GM12874 (cell line): Measurements from ENCODE around the gene RSPH9.

ENCODE experiments used
- TF ChIP-seq, protein P1 (sequence below): IDR thresholded peaks from 2 replicates; pipeline ENCODE4 v1.5.1; 2011; ENCODE audit warnings: low read depth, mild to moderate bottlenecking, control low read depth, low read length, moderate library complexity; ENCODE audit not compliant: insufficient read depth

Gene RSPH9

DNA sequence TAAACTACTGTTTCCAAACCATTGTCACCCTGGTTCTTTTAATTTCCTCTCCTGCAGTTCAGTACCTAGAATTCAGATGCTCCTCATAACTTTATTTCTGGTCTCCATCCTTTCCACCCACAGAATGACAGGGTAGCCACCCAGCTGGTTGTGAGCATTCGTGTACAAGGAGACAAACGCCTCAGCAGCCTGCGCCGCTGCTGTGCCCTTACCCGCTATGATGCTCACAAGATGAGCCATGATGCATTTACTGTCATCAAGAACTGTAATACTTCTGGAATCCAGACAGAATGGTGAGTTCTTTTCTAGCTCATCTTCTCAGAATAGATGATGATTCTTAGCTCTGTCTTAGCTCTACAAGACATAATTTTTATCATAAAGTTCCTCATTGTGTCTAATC, 34.4 kb upstream of the RSPH9 start:
- TF ChIP-seq, protein P1, sequence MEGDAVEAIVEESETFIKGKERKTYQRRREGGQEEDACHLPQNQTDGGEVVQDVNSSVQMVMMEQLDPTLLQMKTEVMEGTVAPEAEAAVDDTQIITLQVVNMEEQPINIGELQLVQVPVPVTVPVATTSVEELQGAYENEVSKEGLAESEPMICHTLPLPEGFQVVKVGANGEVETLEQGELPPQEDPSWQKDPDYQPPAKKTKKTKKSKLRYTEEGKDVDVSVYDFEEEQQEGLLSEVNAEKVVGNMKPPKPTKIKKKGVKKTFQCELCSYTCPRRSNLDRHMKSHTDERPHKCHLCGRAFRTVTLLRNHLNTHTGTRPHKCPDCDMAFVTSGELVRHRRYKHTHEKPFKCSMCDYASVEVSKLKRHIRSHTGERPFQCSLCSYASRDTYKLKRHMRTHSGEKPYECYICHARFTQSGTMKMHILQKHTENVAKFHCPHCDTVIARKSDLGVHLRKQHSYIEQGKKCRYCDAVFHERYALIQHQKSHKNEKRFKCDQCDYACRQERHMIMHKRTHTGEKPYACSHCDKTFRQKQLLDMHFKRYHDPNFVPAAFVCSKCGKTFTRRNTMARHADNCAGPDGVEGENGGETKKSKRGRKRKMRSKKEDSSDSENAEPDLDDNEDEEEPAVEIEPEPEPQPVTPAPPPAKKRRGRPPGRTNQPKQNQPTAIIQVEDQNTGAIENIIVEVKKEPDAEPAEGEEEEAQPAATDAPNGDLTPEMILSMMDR, result no peak

DNA sequence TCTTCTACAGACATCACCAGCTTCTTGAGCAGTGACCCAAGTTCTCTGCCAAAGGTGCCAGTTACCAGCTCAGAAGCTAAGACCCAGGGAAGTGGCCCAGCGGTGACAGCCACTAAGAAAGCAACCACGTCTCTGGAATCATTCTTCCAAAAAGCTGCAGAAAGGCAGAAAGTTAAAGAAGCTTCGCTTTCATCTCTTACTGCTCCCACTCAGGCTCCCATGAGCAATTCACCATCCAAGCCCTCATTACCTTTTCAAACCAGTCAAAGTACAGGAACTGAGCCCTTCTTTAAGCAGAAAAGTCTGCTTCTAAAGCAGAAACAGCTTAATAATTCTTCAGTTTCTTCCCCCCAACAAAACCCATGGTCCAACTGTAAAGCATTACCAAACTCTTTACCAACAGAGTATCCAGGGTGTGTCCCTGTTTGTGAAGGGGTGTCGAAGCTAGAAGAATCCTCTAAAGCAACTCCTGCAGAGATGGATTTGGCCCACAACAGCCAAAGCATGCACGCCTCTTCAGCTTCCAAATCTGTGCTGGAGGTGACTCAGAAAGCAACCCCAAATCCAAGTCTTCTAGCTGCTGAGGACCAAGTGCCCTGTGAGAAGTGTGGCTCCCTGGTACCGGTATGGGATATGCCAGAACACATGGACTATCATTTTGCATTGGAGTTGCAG, 31.0 kb upstream of the RSPH9 start:
- TF ChIP-seq, protein P1, result no peak

DNA sequence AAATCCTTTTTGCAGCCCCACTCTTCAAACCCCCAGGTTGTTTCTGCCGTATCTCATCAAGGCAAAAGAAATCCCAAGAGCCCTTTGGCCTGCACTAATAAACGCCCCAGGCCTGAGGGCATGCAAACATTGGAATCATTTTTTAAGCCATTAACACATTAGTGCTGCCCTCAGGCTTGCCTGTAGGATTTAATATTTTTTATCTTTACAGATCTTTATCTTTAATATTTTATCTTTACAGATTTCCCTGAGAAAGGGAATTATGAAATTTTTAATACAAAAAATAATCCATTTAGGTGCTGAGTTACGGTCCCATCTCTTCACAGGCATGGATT, 30.5 kb upstream of the RSPH9 start:
- TF ChIP-seq, protein P1, result no peak

DNA sequence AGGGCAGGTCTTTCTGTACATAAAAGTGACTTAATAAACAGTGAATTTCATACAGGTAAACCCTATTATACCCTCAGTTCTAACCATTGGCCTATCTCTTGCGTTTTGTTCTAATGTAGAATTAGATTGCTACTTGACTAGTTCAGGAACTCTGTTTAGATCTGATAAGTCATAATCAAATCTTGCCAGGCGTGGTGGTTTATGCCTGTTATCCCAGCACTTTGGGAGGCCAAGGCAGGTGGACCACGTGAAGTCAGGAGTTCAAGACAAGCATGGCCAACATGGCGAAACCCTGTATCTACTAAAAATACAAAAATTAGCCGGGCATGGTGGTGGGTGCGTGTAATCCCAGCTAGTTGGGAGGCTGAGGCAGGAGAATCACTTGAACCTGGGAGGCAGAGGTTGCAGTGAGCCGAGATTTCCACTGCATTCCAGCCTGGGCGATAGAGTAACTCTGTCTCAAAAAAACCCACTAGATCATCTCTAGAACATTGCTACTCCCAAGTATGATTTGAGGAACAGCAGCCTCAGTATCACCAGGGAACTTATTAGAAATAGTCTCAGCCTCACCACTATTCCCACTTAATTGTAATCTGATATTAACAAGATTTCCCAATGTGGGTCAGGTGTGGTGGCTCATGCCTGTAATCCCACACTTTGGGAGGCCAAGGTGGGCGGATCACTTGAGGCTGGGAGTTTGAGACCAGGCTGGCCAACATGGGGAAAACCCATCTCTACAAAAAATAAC, 27.9 kb upstream of the RSPH9 start:
- TF ChIP-seq, protein P1, result no peak

DNA sequence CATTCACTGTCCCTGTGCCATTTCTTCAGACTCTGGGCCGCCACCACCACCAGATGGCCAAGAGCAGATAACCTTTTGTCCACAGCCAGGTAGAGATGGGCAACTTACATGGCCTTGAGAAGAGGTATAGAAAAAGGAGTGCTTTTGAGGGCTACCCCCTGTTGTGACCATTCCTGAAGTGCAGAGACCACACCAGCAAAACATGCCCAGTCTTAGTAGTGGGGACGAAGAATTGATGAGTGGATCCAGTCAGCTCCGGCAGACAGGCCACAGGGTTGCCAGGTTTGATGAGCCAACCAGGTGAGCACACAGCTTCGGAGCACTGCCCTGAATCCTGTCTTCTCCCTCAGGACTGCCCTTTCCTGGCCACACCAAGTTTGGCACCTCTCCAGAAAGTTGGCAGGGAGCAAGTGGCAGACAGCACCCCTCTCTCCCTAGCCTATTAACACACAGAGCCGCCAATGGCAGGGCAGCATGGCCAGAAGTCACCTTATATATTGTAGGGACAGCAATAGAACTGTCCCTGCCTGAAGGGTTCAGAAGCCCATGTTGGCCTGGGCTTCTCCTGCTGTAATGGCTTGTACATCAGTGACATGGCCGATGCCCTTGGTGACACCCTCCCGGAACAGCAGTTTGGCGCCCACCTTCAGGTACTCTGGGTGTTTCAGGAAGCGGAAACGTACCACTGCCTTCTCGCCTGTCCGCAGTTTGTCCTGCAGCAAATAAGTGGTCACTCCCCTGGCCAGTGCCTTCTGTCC, 23.6 kb upstream of the RSPH9 start:
- TF ChIP-seq, protein P1, result no peak

DNA sequence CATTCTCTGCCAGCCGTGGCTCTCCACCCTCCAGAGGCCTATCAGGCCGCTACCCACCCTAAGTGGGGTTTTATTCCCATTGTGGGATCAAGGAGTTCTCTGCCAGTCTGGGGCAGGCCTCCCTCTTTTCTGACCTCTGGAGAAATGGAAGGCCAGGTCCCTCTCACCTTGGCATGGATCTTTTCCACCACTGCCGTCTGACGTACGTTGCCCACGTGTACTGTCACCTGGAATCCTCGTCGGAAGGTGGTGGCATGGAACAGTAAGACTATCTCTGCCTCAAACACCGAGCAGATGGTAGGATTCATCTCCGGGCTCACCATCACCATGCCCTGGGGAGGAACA, 23.0 kb upstream of the RSPH9 start:
- TF ChIP-seq, protein P1, result no peak

DNA sequence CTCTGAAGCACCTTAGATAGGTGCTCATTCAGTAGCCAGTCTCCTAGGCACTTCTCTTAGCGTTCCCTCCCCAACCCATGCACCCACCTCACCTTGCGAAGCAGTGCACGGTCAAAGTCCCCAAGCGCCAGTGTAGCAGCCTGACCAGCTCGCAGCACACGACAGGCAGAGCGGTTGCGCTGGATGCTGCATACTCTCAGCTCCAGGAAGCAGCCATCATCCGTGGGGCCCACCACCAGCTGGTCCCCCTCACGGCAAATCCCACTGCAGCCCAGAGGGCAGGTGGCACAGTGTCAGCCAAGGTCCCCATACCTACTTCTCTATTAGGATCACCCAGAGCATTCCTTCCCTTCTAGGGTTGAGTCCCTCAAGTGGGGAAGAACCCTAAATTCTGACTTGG, 22.3 kb upstream of the RSPH9 start:
- TF ChIP-seq, protein P1, result no peak
